ENCODE data around the gene DENND5B.

- TF ChIP-seq POLR2A (IDR thresholded peaks at IDR 0.05): no peak
- no peak for TF ChIP-seq CTCF (IDR thresholded peaks at IDR 0.05)
Observed at GRCh38 chr12:31518680-31519227, 72.2 kb downstream of the DENND5B start.

All from heart left ventricle (tissue), 13 donors.